SK-N-SH (cell line): ENCODE results near the gene ZNF407. TPM values are rescaled to one million over a fixed set of nuclear protein-coding genes. Genes with fewer than 3 reads are reported as not detected.

Source experiments
- CTCF ChIA-PET: fragments of 300-600, 350-600 bp; formaldehyde crosslinking; extraction: SDS; loops from one replicate; lab custom pipeline; 2021; lab: Yijun Ruan, JAX
- POLR2A ChIA-PET: fragments of 350-600 bp; sonication (Branson Sonifier 250); formaldehyde crosslinking; extraction: SDS; loops from one replicate; lab custom pipeline; 2020; ENCODE audit warnings: antibody characterized with exemption, inconsistent platforms; lab: Yijun Ruan, JAX
- DNase-seq: peaks from one replicate; pipeline ENCODE4 v3.0.0; 2012
- H2AFZ ChIP-seq: fragments of 200-600 bp; sonication (generic); 2 replicates; pipeline ENCODE4 v1.8.1; 2016; ENCODE audit warnings: antibody characterized with exemption, mild to moderate bottlenecking, low read depth
- H3F3A ChIP-seq: fragments of 200-600 bp; sonication (generic); replicated peaks from 2 replicates; pipeline ENCODE3; 2016; ENCODE audit warnings: antibody characterized with exemption, mild to moderate bottlenecking; ENCODE audit not compliant: insufficient read depth
- H3K27ac ChIP-seq, 2 experiments: fragments of 200-500 bp in 1 of 2; fragments of 200-600 bp in 1 of 2; sonication (Bioruptor generic) in 1 of 2; sonication (generic), shearing (Covaris generic) in 1 of 2; 2 replicates each; pipeline versions ENCODE4 v1.5.1 to v1.6.1; 2014 to 2016; ENCODE audit warnings: low read depth in 2 of 2, inconsistent platforms in 1 of 2, low read length in 1 of 2, mild to moderate bottlenecking in 1 of 2, mixed read lengths in 1 of 2
- H3K27me3 ChIP-seq: fragments of 200-600 bp; sonication (generic), shearing (Covaris generic); 2 replicates; pipeline ENCODE4 v1.6.1; 2016; ENCODE audit warnings: mixed run types; ENCODE audit not compliant: insufficient read depth
- H3K36me3 ChIP-seq, 2 experiments: fragments of 200-500 bp in 1 of 2; fragments of 200-600 bp in 1 of 2; sonication (Bioruptor generic) in 1 of 2; sonication (generic) in 1 of 2; replicated peaks in 1 of 2; 2 replicates each; pipeline versions ENCODE3 to v1.5.1; 2014 to 2016; ENCODE audit warnings: low read length in 1 of 2, mild to moderate bottlenecking in 1 of 2; ENCODE audit not compliant: insufficient read depth in 2 of 2, control insufficient read depth in 1 of 2
- H3K4me1 ChIP-seq, 2 experiments: fragments of 200-500 bp in 1 of 2; fragments of 200-600 bp in 1 of 2; sonication (Bioruptor generic) in 1 of 2; sonication (generic), shearing (Covaris generic) in 1 of 2; 2 replicates each; pipeline versions ENCODE4 v1.5.1 to v1.6.1; 2014 to 2016; ENCODE audit warnings: low read depth in 1 of 2, low read length in 1 of 2, mixed run types in 1 of 2; ENCODE audit not compliant: insufficient read depth in 2 of 2, control insufficient read depth in 1 of 2
- H3K4me2 ChIP-seq: fragments of 200-600 bp; sonication (generic), shearing (Covaris generic); 2 replicates; pipeline ENCODE4 v1.6.1; 2017; ENCODE audit warnings: mixed run types
- H3K4me3 ChIP-seq, 2 experiments: fragments of 200-500 bp in 1 of 2; fragments of 200-600 bp in 1 of 2; sonication (Bioruptor generic) in 1 of 2; sonication (generic), shearing (Covaris generic) in 1 of 2; 2 replicates each; pipeline versions ENCODE4 v1.5.1 to v1.8.1; 2014 to 2016; ENCODE audit warnings: low read depth in 2 of 2, inconsistent platforms in 1 of 2, low read length in 1 of 2, mild to moderate bottlenecking in 1 of 2, mixed read lengths in 1 of 2, moderate library complexity in 1 of 2
- H3K79me2 ChIP-seq: fragments of 200-600 bp; sonication (generic); 2 replicates; pipeline ENCODE4 v1.8.1; 2017; ENCODE audit warnings: mild to moderate bottlenecking; ENCODE audit not compliant: insufficient read depth
- H3K9ac ChIP-seq: fragments of 200-600 bp; sonication (generic); 2 replicates; pipeline ENCODE4 v1.6.1; 2017; ENCODE audit warnings: mixed run types
- H3K9me2 ChIP-seq: fragments of 200-600 bp; sonication (generic); 2 replicates; pipeline ENCODE4 v1.6.1; 2017; ENCODE audit warnings: mixed run types
- H3K9me3 ChIP-seq: fragments of 200-600 bp; sonication (generic); 2 replicates; pipeline ENCODE4 v1.6.1; 2017; ENCODE audit warnings: mixed run types, mild to moderate bottlenecking, moderate library complexity
- H4K20me1 ChIP-seq: fragments of 200-600 bp; sonication (generic); 2 replicates; pipeline ENCODE4 v1.6.1; 2017; ENCODE audit warnings: mild to moderate bottlenecking, mixed run types; ENCODE audit not compliant: insufficient read depth
- CHD2 ChIP-seq: fragments of 150-350 bp; IDR thresholded peaks from 2 replicates; pipeline ENCODE4 v1.6.1; 2018; ENCODE audit warnings: low read length; ENCODE audit not compliant: partially characterized antibody
- EP300 ChIP-seq, 2 experiments: IDR thresholded peaks; 2 replicates each; pipeline versions ENCODE4 v1.4.0 to v1.6.1; 2012; ENCODE audit warnings: borderline replicate concordance in 1 of 2, low read depth in 1 of 2, low read length in 1 of 2
- EZH2phosphoT487 ChIP-seq: fragments of 200-600 bp; sonication (generic); IDR thresholded peaks from 2 replicates; pipeline ENCODE4 v1.6.1; 2017; ENCODE audit warnings: low read depth, mixed run types, mild to moderate bottlenecking, antibody characterized with exemption, moderate library complexity, borderline replicate concordance
- FOSL2 ChIP-seq: IDR thresholded peaks from 2 replicates; pipeline ENCODE4 v1.4.0; 2012; ENCODE audit warnings: low read depth, mild to moderate bottlenecking, moderate library complexity, borderline replicate concordance
- FOXJ3 ChIP-seq: sonication (generic); formaldehyde crosslinking; IDR thresholded peaks from 2 replicates; pipeline ENCODE4 v1.5.1; 2020; ENCODE audit warnings: mild to moderate bottlenecking, missing genetic modification reagents
- IRF3 ChIP-seq: fragments of 150-350 bp; IDR thresholded peaks from 2 replicates; pipeline ENCODE4 v1.6.1; 2016; ENCODE audit warnings: mild to moderate bottlenecking, low read depth, low read length
- NFIC ChIP-seq: IDR thresholded peaks from 2 replicates; pipeline ENCODE4 v1.4.0; 2012; ENCODE audit warnings: borderline replicate concordance
- NRF1 ChIP-seq: IDR thresholded peaks from 2 replicates; pipeline ENCODE4 v1.6.1; 2012; ENCODE audit warnings: low read depth, mild to moderate bottlenecking, low read length
- PBX3 ChIP-seq: IDR thresholded peaks from 2 replicates; pipeline ENCODE4; 2012
- RCOR1 ChIP-seq: fragments of 150-350 bp; IDR thresholded peaks from 2 replicates; pipeline ENCODE4 v1.6.1; 2017; ENCODE audit warnings: antibody characterized with exemption, low read length
- REST ChIP-seq: IDR thresholded peaks from 2 replicates; pipeline ENCODE4 v1.6.1; 2012; ENCODE audit warnings: mild to moderate bottlenecking, low read depth, low read length, moderate library complexity
- RFX5 ChIP-seq: IDR thresholded peaks from 2 replicates; pipeline ENCODE4 v1.6.1; 2012; ENCODE audit warnings: mild to moderate bottlenecking, improper control_type of control experiment, low read length
- SIN3A ChIP-seq: IDR thresholded peaks from 2 replicates; pipeline ENCODE4 v1.6.1; 2012; ENCODE audit warnings: low read depth, mild to moderate bottlenecking, low read length, moderate library complexity, borderline replicate concordance
- TAF1 ChIP-seq: IDR thresholded peaks from 2 replicates; pipeline ENCODE4 v1.6.1; 2012; ENCODE audit warnings: low read depth, mild to moderate bottlenecking, low read length, moderate library complexity, borderline replicate concordance
- TCF12 ChIP-seq: IDR thresholded peaks from 2 replicates; pipeline ENCODE4 v1.4.0; 2012
- USF1 ChIP-seq: IDR thresholded peaks from 2 replicates; pipeline ENCODE4 v1.4.0; 2012; ENCODE audit warnings: low read depth, borderline replicate concordance
- YY1 ChIP-seq: IDR thresholded peaks from 2 replicates; pipeline ENCODE4 v1.4.0; 2012; ENCODE audit warnings: low read depth, mild to moderate bottlenecking
- WGBS: methylation state at CpG from one replicate; pipeline ENCODE4 v1.1.6; 2017; ENCODE audit warnings: low lambda C conversion rate; 5-methylcytosine and 5-hydroxymethylcytosine counted together
- polyA plus RNA-seq, 3 experiments: library from polyadenylated mRNA; depleted of rRNA; stranded (reverse); fragments of >200 nt; gene quantifications; 2 replicates each; pipeline ENCODE4 v1.2.3, GENCODE V29; 2012
- TF ChIP-seq, protein P1 (sequence below): fragments of 150-350 bp; IDR thresholded peaks from 2 replicates; pipeline ENCODE4 v1.6.1; 2017; ENCODE audit warnings: antibody characterized with exemption, low read length, low read depth, borderline replicate concordance

The ZNF407 gene
- polyA plus RNA-seq, 1 of the 3 experiments (the other 2 are of a cell fraction), result 2.6 TPM

GRCh38 chr18:75000920-75001319, 403.2 kb downstream of the ZNF407 start:
- CTCF ChIA-PET, result no interaction called here
- H3K27ac ChIP-seq, result no peak overlapping the region
- 79% methylated on average over 3 of the region's 3 CpGs for WGBS
- no peak overlapping the region for H3K9ac ChIP-seq
- no peaks in the 10 kb centered on the region for H4K20me1 ChIP-seq
- TF ChIP-seq RCOR1 (no peak), EP300 (IDR thresholded peaks at IDR 0.05; ENCODE audit: borderline replicate concordance in 1 of 2, low read depth in 1 of 2, low read length in 1 of 2) (no peak), NFIC (no peak), IRF3 (no peak), TAF1 (no peak), CHD2 (no peak), EZH2phosphoT487 (no peak), PBX3 (no peak), RFX5 (no peak)
- no peaks in the 10 kb centered on the region for H3K9me3 ChIP-seq
- DNase-seq, result no peak
- H3K9me2 ChIP-seq, result no peaks in the 10 kb centered on the region
- H2AFZ ChIP-seq, result no peak overlapping the region
- no peak overlapping the region for H3K4me3 ChIP-seq
- no peaks in the 10 kb centered on the region for H3K79me2 ChIP-seq
- no peak overlapping the region for H3K4me2 ChIP-seq
- no peaks in the 10 kb centered on the region for H3K36me3 ChIP-seq
- no peaks in the 10 kb centered on the region for H3F3A ChIP-seq
- POLR2A ChIA-PET, result no interaction called here
- no peaks in the 10 kb centered on the region for H3K27me3 ChIP-seq
- H3K4me1 ChIP-seq, result peaks cover 0 to 2% of the 10 kb centered on the region in 2 experiments; a peak in 3 of 4 replicates

DNA sequence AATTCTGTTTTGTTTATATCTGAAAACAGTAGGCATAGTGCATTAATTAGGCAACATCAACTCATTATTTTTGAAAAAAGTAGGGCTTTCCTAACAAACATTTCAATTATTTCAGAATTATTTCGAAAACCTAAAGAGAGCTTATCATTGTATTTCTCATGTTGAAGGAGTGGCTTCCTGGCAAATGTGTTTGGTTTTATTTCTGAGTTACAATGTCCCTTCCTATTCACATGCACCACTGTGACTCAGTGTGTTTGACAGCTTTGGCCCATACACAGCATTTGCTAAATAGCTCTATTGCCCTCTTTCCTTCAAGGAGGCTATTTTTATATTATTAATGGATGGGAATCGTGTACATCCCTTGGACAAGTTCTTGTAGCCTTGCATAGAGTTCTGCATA, 405.4 kb downstream of the ZNF407 start:
- CTCF ChIA-PET, result no interaction called here
- Histone ChIP-seq H3K36me3 (no peaks in the 10 kb centered on the region), H3K79me2 (no peaks in the 10 kb centered on the region), H3K27ac (no peak overlapping the region), H3K27me3 (no peaks in the 10 kb centered on the region), H3F3A (no peaks in the 10 kb centered on the region), H2AFZ (no peak overlapping the region), H4K20me1 (no peaks in the 10 kb centered on the region), H3K4me3 (no peak overlapping the region), H3K9me2 (no peaks in the 10 kb centered on the region), H3K9ac (no peak overlapping the region), H3K4me2 (no peak overlapping the region), H3K4me1 (no peaks in the 10 kb centered on the region; a peak in 1 of 4 replicates), H3K9me3 (no peaks in the 10 kb centered on the region)
- 87% methylated on average over 2 of the region's 2 CpGs for WGBS
- no peak for DNase-seq
- POLR2A ChIA-PET, result no interaction called here
- TF ChIP-seq EP300 (IDR thresholded peaks at IDR 0.05; ENCODE audit: borderline replicate concordance in 1 of 2, low read depth in 1 of 2, low read length in 1 of 2), result no peak
- TF ChIP-seq FOSL2, result no peak
- no peak for TF ChIP-seq EZH2phosphoT487
- no peak for TF ChIP-seq NFIC
- TF ChIP-seq TAF1, result no peak
- TF ChIP-seq SIN3A, result no peak
- no peak for TF ChIP-seq YY1
- no peak for TF ChIP-seq TCF12
- no peak for TF ChIP-seq NRF1
- TF ChIP-seq, protein P1, sequence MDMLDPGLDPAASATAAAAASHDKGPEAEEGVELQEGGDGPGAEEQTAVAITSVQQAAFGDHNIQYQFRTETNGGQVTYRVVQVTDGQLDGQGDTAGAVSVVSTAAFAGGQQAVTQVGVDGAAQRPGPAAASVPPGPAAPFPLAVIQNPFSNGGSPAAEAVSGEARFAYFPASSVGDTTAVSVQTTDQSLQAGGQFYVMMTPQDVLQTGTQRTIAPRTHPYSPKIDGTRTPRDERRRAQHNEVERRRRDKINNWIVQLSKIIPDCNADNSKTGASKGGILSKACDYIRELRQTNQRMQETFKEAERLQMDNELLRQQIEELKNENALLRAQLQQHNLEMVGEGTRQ, result no peak
- TF ChIP-seq REST, result no peak
- TF ChIP-seq USF1, result no peak
- no peak for TF ChIP-seq FOXJ3 (CRISPR knock-in tag)
- TF ChIP-seq IRF3, result no peak
